A549 treated with DMSO at 1 μM for 4 hours (cell line): Measurements from ENCODE around the gene CBLN3. TPM values are rescaled to one million over a fixed set of nuclear protein-coding genes. Genes with fewer than 3 reads are reported as not detected.

ENCODE experiments used
- total RNA-seq: library from RNA; stranded (reverse); fragments of 200-300 nt; extraction: Qiagen RNA extraction; gene quantifications from 5 replicates; pipeline ENCODE4 v1.2.3, GENCODE V29; 2022; ENCODE audit warnings: low read depth

Gene CBLN3
- total RNA-seq: 1.3 to 1.9 TPM (median 1.5 TPM) in 5 replicates

DNA sequence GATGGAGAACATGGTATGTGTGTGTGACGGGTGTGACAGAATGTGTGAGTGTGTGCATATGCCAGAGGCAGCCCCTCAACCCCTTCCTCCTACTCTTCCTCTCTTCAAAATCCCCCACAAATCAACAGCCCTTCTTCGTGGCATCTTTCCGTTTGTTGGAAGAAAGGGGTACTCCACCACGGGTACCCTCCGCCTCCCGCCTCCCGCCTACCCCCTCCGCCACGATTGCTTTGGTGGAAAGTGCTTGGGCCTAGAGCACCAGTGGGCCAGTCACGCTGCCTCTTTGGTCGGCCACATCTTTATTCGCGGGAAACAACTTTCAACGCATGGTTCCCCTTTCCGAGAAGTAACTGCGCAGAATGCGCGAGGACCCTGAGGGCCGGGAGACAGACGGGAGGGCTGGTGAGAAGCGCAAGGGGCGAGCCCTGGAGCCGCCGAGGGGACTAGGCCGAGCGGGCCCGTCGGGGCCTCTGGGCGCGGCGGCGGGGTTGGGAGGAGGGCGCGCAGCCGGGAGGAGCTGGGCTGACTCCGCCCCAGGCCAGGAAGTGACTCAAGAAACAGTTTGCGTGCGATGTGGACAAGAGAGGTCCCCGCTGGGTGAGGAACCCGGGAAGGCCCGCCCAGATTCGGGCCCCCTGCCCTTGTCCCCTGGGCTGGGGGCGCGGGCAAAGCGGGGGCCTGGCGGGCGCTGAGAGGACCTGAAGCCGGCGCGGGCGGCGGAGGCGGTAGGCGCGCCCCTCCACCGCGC lies at the start of gene CBLN3, which contains the start of gene KHNYN:
Gene CBLN3 (minus strand): TSS at position 274 of the 748 bp plus-strand sequence. CDS start 614 bp downstream, outside the sequence.
Gene KHNYN (plus strand): TSS at position 560 of the 748 bp plus-strand sequence. CDS start 777 bp downstream, outside the sequence.

DNA sequence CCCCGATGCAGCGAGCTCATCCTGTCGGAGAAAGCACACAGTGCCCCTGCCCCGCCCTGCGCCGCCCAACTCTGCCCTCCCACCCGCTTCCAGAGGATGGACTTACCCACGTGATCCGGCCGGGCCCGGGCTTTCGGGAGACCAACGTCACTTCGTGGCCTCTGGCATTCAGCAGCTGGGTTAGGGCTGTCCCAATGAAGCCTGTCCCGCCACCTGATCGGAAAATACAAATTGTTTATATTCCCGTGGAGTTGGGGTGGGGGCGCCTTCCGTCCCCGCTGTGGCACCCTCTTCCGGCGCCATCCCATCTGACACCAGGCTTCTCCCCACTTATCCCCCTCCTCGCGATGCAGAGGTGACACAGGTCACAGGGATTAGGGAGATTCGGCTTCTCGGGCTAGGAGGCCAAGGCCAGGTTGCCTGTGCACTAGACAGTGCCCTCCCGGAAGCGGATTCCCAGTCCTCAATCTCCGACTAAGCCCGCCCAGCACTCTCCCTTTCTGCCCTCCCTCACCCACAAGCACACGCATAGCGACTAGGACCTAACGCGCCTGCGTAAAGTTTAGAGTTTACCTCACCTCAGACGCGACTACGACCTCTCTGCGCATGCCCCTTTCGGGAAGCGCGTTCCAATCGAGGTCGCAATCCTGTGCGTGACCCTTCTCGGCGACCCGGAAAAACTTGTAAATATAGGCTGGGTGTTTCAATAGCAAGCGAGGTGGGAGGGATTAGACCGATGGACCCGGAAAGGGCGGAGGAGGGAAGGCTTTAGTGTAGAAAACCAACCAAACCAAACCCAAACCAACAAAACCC lies 13.0 kb upstream of the CBLN3 start, which contains the start of gene SDR39U1:
Gene SDR39U1 (minus strand): TSS at position 537 of the 813 bp plus-strand sequence. CDS start 7 bp downstream, at position 530.

DNA sequence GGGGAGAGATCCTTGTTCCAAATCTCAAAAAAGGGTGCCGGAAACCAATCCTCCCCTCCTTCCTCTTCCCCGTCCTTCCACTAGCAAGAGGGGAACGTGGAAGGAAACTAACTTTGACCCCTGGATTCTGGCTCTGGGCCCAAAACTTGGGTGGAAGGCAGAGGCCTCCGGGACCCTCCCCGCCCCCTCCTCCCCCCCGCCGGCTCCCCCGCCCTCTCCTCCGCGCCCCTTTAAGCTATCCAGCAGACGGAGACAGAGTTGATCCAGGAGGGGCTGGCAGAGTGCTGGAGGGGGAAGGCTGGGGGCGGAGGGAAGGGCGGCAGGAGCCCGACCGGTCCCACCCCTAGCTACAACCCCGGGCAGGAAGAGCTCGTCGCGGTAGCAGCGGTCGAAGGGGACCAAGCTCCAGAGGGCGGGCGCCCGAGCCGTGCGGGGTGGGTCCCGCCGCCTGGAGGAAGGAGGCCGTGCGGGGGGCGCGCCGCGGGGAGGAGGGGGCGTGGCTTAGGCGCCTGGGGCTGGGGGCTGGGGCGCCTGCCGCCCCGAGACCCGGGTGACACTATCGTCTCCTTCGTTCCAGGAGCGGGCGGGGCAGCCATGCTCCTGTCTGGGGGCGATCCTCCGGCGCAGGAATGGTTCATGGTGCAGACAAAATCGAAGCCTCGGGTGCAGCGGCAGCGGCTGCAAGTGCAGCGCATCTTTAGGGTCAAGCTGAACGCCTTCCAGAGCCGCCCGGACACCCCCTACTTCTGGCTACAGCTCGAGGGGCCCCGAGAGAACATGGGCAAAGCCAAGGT lies 30.6 kb downstream of the CBLN3 start, which contains the start of gene NYNRIN:
Gene NYNRIN (plus strand): TSS at position 351 of the 794 bp plus-strand sequence. CDS start 244 bp downstream, at position 595.

Other genes with a start within 250 kb of the CBLN3 start
- gene IPO4, start 240.9 kb downstream of the CBLN3 start, total RNA-seq: 79.6 to 102 TPM (median 88.2 TPM) in 5 replicates
- gene TM9SF1, start 234.2 kb downstream of the CBLN3 start, total RNA-seq: 65.1 to 72.9 TPM (median 67.8 TPM) in 5 replicates
- gene TSSK4, start 224.0 kb downstream of the CBLN3 start, total RNA-seq: 0.07 TPM in 1 of 5 replicates, not detected in the others
- gene CHMP4A, start 216.2 kb downstream of the CBLN3 start, total RNA-seq: 79.6 to 96.4 TPM (median 82.0 TPM) in 5 replicates
- 27.9 to 35.3 TPM (median 29.6 TPM) in 5 replicates for gene MDP1, start 213.6 kb downstream of the CBLN3 start, total RNA-seq
- gene NEDD8, start 197.3 kb downstream of the CBLN3 start, total RNA-seq: 427 to 475 TPM (median 451 TPM) in 5 replicates
- gene GMPR2, start 196.7 kb downstream of the CBLN3 start, total RNA-seq: 52.4 to 64.1 TPM (median 56.5 TPM) in 5 replicates
- 32.6 to 41.9 TPM (median 37.8 TPM) in 5 replicates for gene TINF2, start 187.0 kb downstream of the CBLN3 start, total RNA-seq
- gene TGM1, start 166.5 kb downstream of the CBLN3 start, total RNA-seq: 0.60 to 1.1 TPM (median 0.83 TPM) in 5 replicates
- 12.5 to 19.5 TPM (median 16.6 TPM) in 5 replicates for gene RABGGTA, start 158.1 kb downstream of the CBLN3 start, total RNA-seq
- 10.9 to 13.5 TPM (median 11.8 TPM) in 5 replicates for gene DHRS1, start 129.9 kb downstream of the CBLN3 start, total RNA-seq
- gene NOP9, start 129.8 kb downstream of the CBLN3 start, total RNA-seq: 15.6 to 19.7 TPM (median 18.9 TPM) in 5 replicates
- gene CIDEB, start 121.7 kb downstream of the CBLN3 start, total RNA-seq: 0.14 to 0.70 TPM (median 0.29 TPM) in 5 replicates
- gene LTB4R2, start 119.5 kb downstream of the CBLN3 start, total RNA-seq: 2.4 to 5.7 TPM (median 4.7 TPM) in 5 replicates
- 3.4 to 8.6 TPM (median 5.6 TPM) in 5 replicates for gene LTB4R, start 118.2 kb downstream of the CBLN3 start, total RNA-seq
- not detected in 5 replicates for gene ADCY4, start 94.6 kb downstream of the CBLN3 start, total RNA-seq
- gene RIPK3, start 89.7 kb downstream of the CBLN3 start, total RNA-seq: not detected in 5 replicates
- gene NFATC4, start 61.5 kb downstream of the CBLN3 start, total RNA-seq: 0.10 to 0.38 TPM (median 0.20 TPM) in 4 of 5 replicates, not detected in the other
- 0.19 to 0.40 TPM (median 0.20 TPM) in 5 replicates for gene NYNRIN, start 30.7 kb downstream of the CBLN3 start, total RNA-seq
- gene KHNYN, start 286 bp upstream of the CBLN3 start, total RNA-seq: 26.3 to 30.9 TPM (median 29.6 TPM) in 5 replicates
- gene SDR39U1, start 13.1 kb upstream of the CBLN3 start, total RNA-seq: 42.5 to 52.7 TPM (median 46.6 TPM) in 5 replicates
- gene CMA1, start 78.6 kb upstream of the CBLN3 start, total RNA-seq: not detected in 5 replicates
- gene CTSG, start 146.6 kb upstream of the CBLN3 start, total RNA-seq: not detected in 5 replicates
- not detected in 5 replicates for gene GZMH, start 180.0 kb upstream of the CBLN3 start, total RNA-seq
- gene GZMB, start 204.5 kb upstream of the CBLN3 start, total RNA-seq: not detected in 5 replicates